GM12872 (cell line): Measurements from ENCODE around the gene SEBOX.

Experiments used
- TF ChIP-seq, protein P1 (sequence below): IDR thresholded peaks from 3 replicates; pipeline ENCODE4 v1.5.1; 2011; ENCODE audit warnings: low read depth, mild to moderate bottlenecking, low read length, moderate library complexity; ENCODE audit not compliant: insufficient read depth

SEBOX gene

DNA sequence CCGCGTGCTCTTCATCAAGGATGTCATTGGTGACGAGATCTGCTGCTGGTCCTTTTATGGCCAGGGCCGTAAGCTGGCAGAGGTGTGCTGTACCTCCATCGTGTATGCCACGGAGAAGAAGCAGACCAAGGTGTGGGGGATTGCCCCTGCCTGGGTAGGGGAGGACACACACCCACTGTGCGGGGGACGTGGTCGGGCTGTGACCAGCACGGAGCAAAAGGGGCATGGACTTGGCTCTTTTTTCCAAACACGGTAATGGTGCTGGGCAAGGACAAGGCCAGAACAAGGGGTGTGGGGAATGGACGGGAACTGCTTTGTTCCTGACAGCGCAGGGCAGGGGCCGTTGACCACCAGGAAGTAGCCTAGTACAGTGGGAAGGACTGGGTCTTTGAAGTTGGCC, 22.7 kb downstream of the SEBOX start:
- TF ChIP-seq, protein P1, sequence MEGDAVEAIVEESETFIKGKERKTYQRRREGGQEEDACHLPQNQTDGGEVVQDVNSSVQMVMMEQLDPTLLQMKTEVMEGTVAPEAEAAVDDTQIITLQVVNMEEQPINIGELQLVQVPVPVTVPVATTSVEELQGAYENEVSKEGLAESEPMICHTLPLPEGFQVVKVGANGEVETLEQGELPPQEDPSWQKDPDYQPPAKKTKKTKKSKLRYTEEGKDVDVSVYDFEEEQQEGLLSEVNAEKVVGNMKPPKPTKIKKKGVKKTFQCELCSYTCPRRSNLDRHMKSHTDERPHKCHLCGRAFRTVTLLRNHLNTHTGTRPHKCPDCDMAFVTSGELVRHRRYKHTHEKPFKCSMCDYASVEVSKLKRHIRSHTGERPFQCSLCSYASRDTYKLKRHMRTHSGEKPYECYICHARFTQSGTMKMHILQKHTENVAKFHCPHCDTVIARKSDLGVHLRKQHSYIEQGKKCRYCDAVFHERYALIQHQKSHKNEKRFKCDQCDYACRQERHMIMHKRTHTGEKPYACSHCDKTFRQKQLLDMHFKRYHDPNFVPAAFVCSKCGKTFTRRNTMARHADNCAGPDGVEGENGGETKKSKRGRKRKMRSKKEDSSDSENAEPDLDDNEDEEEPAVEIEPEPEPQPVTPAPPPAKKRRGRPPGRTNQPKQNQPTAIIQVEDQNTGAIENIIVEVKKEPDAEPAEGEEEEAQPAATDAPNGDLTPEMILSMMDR = no peak

DNA sequence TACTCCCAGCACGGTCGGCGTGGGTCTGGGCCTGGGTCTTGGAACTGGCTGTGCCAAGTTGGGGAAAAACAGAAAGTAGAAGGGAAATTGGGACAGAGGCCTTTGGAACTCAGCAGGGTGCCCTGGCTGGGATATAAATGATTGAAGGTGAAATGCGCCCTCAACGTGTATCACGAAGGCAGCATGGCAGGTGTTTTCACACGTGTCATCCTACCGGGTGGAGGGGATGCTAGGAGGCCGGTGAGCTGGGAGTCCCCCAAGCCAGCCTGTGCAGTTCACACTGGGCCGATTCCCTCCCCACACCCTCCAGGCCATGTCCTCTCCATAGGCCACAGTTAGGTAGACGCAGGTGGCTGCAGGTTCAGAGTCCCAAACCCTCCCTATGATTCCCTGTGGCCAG, 23.5 kb downstream of the SEBOX start:
- TF ChIP-seq, protein P1 = no peak

DNA sequence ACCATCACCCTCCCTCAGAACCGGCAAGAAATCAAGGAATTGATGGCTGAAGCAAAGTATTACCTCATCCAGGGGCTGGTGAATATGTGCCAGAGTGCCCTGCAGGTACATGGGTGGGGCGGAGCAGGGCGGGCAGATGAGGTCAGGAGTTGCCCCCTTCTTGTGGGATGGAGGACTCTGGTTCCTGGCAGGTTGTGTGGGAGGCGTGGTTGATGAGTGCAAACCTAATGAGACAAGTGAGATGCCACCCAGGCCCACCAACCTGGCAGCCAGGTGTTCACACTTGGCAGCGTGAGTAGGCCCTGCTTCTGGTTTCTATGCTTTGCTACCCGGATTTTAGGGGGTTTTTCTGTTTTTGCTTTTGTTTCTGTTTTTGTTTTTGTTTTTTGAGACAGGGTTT, 24.6 kb downstream of the SEBOX start:
- TF ChIP-seq, protein P1 = no peak

DNA sequence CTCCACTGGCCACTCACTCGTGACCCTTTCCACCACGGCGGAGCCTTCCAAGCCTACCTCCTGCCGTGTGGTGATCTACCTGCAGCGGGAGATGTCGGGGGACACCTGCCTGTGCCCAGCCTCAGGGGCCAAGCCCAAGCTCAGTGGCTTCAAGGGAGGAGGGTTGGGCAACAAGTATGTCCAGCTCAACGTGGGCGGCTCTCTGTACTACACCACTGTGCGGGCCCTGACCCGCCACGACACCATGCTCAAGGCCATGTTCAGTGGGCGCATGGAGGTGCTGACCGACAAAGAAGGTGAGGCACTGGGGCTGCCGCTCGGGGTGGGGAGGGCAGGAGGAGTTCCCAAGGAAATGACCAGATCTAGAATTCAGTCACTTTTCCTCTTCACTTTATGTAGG, 25.6 kb downstream of the SEBOX start:
- TF ChIP-seq, protein P1 = no peak

DNA sequence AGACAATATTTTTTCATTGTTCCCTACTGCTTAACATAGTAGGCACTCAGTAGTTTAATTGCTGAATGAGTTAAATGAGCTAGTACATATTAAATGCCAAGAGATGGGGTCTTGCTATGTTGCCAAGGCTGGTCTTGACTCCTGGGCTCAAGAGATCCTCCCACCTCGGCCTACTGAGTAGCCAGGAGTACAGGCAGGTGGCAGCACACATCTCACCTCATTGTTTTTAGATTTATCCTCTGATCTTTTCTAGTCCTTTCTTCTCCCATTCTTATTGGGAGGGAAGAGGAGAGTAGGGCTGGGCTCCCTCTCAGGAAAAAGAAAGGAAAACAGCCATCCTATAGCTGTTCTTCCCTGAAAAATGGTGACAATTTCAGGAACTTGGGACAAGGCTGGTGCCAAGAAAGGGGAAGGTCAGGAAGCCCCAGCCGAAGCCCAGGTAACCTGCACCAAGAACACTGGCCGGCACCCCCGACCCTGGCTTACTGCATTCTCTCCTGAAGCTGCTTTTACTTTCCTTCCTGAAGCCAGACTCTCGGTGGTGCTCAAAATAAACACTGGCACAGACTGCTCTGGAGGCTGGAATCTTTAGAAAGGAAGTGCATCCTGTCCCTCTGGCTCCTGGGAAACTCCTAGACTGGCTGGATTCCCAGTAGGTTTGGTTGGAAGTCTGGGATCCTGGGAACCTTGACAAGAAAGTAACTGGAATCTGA, 26.8 kb downstream of the SEBOX start:
- TF ChIP-seq, protein P1 = no peak

DNA sequence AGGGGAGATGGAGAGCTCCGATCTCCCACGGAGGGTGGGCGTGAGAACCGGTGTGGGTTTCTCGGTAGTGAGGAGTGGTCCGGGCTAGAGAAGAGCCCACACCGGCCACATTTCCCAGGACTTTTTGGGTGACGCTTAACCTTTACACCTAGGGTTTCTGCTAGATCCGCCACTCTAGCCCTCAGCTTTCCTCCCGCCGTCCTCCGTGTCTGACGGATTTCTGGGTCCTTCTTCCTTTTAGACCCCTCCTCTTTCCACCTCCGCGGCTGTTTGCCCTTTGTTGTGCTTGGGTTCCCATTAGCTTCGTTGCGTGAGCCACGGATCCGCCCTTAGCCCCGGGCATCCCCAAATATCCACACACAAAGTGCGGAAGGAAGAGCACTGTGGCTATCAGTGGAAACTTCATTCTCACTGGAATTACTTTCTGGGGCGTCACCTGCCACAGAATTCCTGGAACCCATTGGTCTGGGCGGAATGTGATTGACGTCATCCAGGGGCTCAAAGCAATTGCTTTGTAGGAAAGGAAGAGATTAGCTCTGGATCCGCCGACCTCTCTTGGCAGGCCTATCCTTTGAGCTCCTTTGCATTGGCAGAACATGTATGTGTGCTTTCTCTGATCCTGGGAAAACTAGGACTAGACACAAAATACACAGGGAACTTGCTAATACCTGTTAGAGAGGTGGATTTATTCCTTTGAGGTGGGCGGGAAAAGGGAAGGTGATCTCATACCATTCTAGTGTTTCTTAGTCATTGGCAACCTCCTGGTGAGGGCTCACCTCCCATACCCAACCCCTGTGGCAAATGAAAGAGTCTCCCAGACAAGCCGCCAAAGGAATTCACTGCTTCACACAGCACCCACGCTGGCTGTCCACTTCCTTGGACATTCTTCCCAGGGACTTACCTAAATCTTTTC, 28.8 kb downstream of the SEBOX start:
- TF ChIP-seq, protein P1 = no peak

DNA sequence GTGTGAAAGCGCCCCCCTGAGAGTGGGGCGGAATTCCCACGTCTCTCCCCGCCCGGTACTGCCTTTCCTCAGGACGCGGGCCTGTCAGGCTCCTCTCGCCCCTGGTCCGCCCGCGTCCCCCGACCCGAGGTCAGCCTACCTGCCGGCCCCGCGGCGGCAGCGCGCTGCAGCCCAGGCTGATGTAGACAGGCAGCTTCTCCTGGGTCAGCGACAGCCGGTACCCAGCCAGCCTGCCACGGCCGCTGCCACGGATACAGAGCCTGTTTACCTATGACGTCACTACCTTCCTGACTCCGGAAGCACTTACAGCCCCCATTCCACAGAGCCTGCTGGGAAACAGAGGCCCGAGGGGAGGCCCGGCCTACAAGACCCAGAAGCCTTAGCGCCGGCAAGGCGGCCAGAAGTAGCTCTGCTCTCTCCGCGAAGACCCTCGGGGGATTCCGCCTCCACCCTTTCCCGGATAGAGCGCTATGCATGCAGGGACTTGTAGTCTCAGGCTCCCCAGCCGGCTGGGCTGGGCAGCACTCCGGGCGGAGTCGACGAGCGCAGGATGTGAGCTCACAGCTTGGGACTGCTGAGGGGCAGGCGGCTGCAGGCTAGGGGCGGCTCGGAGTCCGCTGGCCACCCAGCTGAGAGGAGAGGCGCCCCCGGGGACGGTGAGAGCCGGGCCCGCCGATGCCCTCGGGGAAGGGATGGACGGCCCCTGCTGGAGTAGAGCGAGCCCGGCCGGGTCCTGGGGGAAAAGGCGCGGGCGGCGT, 29.6 kb downstream of the SEBOX start, which contains the start of the genes IFT20 and TNFAIP1:
Gene IFT20, minus strand, starts transcription at position 272 of the 758 bp plus-strand sequence. CDS start 3,487 bp downstream, outside the sequence.
Gene TNFAIP1, plus strand, starts transcription at position 561 of the 758 bp plus-strand sequence. CDS start 3,761 bp downstream, outside the sequence.
- TF ChIP-seq, protein P1 = no peak
